ENCODE data around the gene RLN3. TPM values are rescaled to one million over a fixed set of nuclear protein-coding genes. Genes with fewer than 3 reads are reported as not detected.

Gene RLN3
- total RNA-seq, 1 experiment from 2014 or later: not detected

DNA sequence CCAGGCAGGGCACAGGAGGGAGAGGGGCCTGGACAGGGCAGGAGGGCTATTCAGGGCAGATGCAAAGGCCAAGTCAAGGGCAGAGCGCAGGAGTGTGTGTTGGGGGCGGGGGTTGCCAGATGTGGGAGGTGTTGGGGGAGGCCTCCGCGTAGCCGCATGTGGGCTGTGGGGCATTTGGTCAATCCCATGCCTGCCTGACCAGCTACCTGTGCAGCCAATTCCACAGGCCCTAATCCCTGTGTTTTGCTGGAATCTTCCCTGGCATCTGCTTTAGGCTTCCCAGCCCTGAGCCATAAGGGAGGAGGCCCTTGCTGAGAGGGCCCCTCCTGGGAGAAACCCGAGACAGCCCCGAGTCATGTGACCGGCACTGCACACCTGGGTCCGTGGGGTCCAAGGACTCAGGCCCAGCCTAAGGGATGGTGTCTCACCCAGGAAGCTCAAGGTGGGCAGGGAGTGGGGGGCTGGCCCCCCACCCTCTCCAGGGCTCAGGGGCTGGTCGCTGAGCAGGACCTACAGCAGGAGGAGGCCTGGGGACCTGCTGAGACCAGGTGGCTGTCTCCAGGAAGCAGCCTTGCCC lies 42.1 kb upstream of the RLN3 start:
- no peak for DNase-seq (ENCODE audit: low read depth in 1 of 2, low spot score in 2 of 2)
- no peak overlapping the region for H3K27ac ChIP-seq
- no peaks in the 10 kb centered on the region for H3K27me3 ChIP-seq (replicated peaks)

DNA sequence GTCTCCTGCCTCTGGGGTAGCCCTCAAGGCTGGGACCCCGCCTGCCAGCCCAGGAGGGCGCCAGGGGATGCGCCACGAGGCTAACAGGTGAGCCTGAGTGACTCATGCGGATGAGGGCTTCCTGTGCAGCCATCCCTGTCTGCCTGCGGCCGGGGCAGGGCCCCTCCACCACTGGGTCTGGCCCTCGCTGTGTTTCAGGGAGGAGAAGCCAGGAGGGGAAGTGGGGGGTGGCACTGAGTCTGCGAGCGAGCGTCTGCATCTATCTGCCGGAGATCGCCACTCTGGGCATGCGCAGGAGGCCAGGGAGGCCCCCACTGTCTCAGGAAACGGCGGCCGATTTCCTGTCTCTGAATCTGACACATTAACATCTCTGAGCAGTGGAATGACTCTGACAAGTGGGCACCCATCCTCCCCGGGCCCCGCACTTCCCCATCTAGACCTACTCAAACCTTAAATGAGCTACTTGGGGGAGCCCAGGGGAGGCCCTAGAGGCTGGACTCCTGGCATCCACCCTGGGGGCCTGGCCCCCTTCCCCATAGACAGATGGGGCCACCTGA lies 41.5 kb upstream of the RLN3 start:
- Histone ChIP-seq H3K27ac (no peak overlapping the region), H3K4me1 (replicated peaks) (no peaks in the 10 kb centered on the region), H3K27me3 (replicated peaks) (no peaks in the 10 kb centered on the region), H3K9me3 (replicated peaks) (no peaks in the 10 kb centered on the region), H3K36me3 (peaks cover 4% of the 10 kb centered on the region; the same call in 1 of the 2 replicates), H3K4me3 (no peak overlapping the region)
- DNase-seq (ENCODE audit: low read depth in 1 of 2, low spot score in 2 of 2): no peak

More for the DNA sequence above, 42.1 kb upstream of the RLN3 start:
- Histone ChIP-seq H3K4me3 (no peak overlapping the region), H3K4me1 (replicated peaks) (no peaks in the 10 kb centered on the region), H3K36me3 (peaks cover 4% of the 10 kb centered on the region; the same call in 1 of the 2 replicates), H3K9me3 (replicated peaks) (no peaks in the 10 kb centered on the region)

DNA sequence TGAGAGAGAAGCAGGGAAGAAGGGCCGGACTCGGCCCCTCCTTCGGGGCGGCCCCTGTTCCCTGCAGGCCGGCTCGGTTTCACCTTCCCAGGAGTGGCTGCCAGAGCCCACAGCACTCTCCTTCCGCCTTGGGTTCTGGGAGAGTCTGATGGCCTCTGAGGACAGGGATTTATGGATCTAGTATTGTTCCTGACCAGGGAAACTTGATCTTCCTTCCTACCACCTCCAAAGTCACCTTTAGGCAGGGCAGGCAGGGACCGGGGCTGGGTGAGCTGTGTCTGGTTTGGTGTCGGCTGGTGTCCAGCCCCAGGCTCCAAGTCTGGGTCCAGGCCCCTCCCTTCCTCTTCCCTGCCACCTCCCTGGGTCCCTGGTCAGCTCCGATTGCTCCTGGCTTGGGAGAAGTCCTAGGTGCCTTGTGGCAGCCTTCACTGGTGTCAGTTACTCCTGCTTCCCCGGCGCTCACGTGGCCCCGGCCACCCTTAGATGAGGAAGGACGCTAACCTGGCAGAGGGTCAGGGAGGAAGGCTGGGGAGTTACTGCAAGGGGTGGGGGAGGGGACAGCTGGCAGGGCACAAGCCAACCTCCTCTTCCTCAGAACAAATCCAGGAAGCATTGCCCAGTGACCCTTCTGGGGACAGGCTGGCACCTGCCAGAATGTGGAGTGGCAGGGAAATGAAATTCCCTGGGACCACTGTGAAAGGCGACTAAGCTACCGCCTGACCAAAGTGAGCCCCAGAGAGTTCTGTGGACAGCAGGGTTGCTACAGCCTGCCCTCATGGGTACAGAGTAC lies 40.7 kb upstream of the RLN3 start:
- no peak overlapping the region for H3K27ac ChIP-seq
- peaks cover 4% of the 10 kb centered on the region; the same call in 1 of the 2 replicates for H3K36me3 ChIP-seq

DNA sequence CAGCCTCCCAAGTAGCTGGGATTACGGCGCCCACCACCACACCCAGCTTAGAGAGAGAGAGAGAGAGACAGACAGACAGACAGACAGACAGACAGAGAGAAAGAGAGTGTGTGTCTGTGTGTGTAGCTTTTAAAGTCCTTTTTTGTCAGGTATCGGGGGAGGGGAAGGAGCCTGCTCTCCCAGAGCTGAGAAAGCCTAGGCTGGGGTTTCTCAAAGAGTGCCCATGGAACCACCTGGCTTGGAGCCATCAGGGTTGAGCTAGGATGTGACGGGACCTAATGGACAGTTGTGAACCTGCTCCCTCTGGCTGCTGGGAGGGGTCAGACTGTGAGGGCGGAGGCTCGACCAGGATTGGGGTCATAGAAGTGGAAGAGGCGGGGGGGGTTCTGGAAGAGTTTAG lies 38.5 kb upstream of the RLN3 start:
- no peak overlapping the region for H3K4me3 ChIP-seq
- H3K36me3 ChIP-seq: peaks cover 6% of the 10 kb centered on the region; the same call in 1 of the 2 replicates
- no peaks in the 10 kb centered on the region for H3K27me3 ChIP-seq (replicated peaks)
- no peaks in the 10 kb centered on the region for H3K9me3 ChIP-seq (replicated peaks)
- H3K27ac ChIP-seq: no peak overlapping the region
- no peak for DNase-seq (ENCODE audit: low read depth in 1 of 2, low spot score in 2 of 2)
- H3K4me1 ChIP-seq (replicated peaks): no peaks in the 10 kb centered on the region

More for the DNA sequence above, 40.7 kb upstream of the RLN3 start:
- H3K4me3 ChIP-seq: no peak overlapping the region
- DNase-seq (ENCODE audit: low read depth in 1 of 2, low spot score in 2 of 2): no peak
- no peaks in the 10 kb centered on the region for H3K4me1 ChIP-seq (replicated peaks)
- no peaks in the 10 kb centered on the region for H3K27me3 ChIP-seq (replicated peaks)
- no peaks in the 10 kb centered on the region for H3K9me3 ChIP-seq (replicated peaks)

DNA sequence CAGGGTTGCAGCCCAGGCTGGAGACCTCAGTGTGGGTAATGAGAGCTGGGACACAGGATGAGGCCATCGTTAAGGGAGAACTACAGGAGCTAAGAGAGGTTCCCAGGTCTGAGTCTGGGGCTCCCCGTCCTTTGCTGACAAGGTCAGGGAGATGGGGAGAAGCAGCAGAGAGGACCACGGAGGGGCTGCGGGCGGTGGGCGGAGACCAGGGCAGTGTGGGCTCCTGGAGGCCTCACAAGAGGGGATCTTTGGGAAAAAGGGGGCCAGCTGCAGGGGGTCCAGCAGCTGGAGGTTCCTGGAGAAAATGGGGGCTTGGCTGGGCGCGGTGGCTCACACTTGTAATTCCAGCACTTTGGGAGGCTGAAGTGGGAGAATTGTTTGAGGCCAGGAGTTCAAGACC lies 37.9 kb upstream of the RLN3 start:
- no peak overlapping the region for H3K4me3 ChIP-seq
- H3K4me1 ChIP-seq (replicated peaks): no peaks in the 10 kb centered on the region
- H3K36me3 ChIP-seq: peaks cover 6% of the 10 kb centered on the region; the same call in 1 of the 2 replicates
- H3K27me3 ChIP-seq (replicated peaks): no peaks in the 10 kb centered on the region
- no peak for DNase-seq (ENCODE audit: low read depth in 1 of 2, low spot score in 2 of 2)
- H3K27ac ChIP-seq: no peak overlapping the region
- no peaks in the 10 kb centered on the region for H3K9me3 ChIP-seq (replicated peaks)

DNA sequence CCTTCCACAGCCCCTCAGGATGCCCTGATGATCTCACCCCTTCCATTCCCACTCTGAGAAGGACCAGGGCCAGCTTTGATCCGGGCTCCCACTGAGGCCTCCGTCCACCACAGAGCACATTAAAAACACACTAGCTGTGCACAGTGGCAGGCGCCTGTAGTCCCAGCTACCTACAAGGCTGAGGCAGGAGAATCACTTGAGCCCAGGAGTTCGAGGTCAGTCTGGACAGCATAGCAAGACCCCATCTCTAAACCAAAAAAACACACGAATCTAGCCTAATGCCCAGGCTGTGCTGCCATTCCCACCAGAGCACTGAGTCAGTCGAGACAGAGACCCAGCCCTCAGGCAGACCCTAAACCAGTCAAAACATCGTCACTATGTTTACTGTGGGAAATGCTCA lies 35.9 kb upstream of the RLN3 start:
- Histone ChIP-seq H3K27me3 (replicated peaks) (no peaks in the 10 kb centered on the region), H3K27ac (no peak overlapping the region), H3K9me3 (replicated peaks) (no peaks in the 10 kb centered on the region), H3K4me1 (replicated peaks) (no peaks in the 10 kb centered on the region), H3K4me3 (no peak overlapping the region), H3K36me3 (peaks cover 6% of the 10 kb centered on the region; the same call in 1 of the 2 replicates)
- no peak for DNase-seq (ENCODE audit: low read depth in 1 of 2, low spot score in 2 of 2)

DNA sequence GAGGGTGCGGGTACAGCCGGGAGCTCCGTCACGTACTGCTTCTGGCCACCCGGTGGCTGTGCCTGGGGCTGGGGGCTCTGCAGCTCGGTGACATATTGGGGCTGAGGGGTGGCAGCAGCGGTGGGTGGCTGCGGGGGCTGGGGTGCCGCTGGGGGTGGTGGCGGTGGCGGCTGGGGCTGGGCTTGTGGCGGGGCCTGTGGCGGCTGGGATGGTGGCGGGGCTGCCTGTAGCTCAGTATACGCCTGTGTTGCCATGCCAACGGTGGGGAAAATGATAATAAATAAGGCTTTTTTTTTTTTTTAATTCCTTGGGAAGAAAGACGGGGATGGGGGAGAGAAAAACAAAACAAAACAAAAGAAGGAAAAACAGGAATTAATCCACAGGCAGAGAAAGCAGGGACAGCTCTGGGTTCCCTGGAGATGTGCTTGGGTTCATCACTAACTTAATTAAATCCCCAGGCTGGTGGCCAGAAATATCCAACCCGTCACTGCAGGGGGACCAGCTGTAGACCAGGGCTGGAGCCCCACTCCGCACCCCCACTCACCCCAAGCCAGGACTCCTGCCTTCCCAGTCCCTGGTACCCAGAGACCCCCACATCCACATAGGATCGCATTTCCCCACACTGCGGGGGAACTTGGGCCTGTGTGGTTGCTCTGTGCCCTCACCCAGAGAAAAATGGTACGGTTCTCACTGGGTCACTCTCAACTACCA lies 34.2 kb upstream of the RLN3 start:
- Histone ChIP-seq H3K27me3 (replicated peaks) (no peaks in the 10 kb centered on the region), H3K27ac (no peak overlapping the region), H3K4me3 (no peak overlapping the region), H3K4me1 (replicated peaks) (no peaks in the 10 kb centered on the region), H3K36me3 (peaks cover 9% of the 10 kb centered on the region; the same call in 1 of the 2 replicates), H3K9me3 (replicated peaks) (no peaks in the 10 kb centered on the region)
- DNase-seq (ENCODE audit: low read depth in 1 of 2, low spot score in 2 of 2): no peak

DNA sequence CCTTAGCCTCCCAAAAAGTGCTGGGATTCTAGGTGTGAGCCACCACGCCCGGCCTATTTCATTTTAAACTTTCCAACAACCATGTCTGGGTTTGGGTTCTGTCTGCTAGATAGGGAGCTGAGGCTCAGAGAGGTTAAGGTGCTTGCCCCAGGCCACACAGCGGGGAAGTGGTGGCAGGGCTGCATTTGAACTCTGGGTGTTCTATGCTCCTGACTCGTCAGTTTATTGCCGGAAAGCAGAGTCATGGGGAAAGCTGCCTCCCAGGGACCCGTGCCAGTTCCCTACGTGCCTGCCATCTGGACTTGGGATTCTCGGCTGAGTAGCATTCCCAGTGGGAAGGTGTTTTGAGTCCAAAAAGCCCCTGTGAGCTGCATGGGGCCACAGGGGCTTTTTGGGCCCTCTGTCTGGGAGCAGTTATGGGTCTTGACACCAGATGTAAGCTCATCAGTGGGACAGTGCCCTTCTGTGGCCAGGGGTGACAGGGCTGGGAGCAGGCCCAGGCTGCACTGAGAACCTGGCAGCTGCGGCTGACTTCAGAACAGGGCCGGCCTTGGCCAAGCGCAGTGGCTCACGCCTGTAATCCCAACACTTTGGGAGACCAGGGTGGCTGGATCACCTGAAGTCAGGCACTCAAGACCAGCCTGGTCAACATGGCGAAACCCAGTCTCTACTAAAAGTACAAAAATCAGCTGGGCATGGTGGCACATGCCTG lies 32.8 kb upstream of the RLN3 start:
- Histone ChIP-seq H3K4me1 (replicated peaks) (no peaks in the 10 kb centered on the region), H3K36me3 (peaks cover 9% of the 10 kb centered on the region; the same call in 1 of the 2 replicates), H3K27ac (no peak overlapping the region), H3K27me3 (replicated peaks) (no peaks in the 10 kb centered on the region), H3K4me3 (no peak overlapping the region), H3K9me3 (replicated peaks) (0 out of 2 replicates have a peak, but pooled peaks cover 3% of the 10 kb centered on the region)
- DNase-seq (ENCODE audit: low read depth in 1 of 2, low spot score in 2 of 2): no peak

DNA sequence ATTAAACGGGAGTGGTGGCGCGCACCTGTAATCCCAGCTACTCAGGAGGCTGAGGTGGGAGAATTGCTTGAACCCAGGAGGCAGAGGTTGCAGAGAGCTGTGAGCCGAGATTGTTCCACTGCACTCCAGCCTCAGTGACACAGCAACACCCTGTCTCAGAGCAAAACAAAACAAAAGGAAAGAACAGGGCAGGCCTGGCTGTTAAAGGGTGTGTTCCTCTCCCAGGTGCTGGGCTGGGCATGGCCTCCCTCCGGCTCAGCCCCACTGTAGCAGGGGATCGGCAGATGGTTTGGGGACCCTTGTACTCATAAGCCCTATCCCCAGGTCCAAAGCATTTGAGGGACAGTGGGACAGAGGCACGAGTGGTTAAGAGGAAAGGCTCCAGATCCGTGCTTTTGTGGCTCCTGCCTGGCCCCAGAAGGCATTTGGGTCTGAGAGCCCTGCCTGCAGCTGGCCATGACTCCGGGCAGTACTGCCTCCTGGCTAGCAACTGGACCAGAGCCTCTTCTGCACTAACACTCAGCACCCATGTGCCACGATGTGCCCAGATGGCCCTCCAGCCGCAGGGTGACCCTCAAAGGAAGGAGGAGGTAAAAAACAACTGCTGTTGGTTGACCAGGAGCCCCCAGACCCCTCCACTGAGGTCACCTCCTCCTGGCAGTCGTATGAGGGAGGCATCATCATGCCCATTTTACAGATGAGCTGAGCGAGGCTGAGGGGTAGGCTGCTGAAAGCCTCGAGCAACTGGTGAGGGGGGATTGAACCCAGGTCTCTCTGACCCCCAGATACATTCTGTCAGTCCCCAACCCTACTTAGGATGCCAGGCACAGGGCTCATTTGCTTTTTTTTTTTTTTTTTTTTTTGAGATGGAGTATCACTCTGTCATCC lies 31.8 kb upstream of the RLN3 start:
- Histone ChIP-seq H3K4me1 (replicated peaks) (no peaks in the 10 kb centered on the region), H3K27me3 (replicated peaks) (no peaks in the 10 kb centered on the region), H3K27ac (no peak overlapping the region), H3K36me3 (peaks cover 9% of the 10 kb centered on the region; the same call in 1 of the 2 replicates), H3K4me3 (no peak overlapping the region), H3K9me3 (replicated peaks) (0 out of 2 replicates have a peak, but pooled peaks cover 3% of the 10 kb centered on the region)
- no peak for DNase-seq (ENCODE audit: low read depth in 1 of 2, low spot score in 2 of 2)

DNA sequence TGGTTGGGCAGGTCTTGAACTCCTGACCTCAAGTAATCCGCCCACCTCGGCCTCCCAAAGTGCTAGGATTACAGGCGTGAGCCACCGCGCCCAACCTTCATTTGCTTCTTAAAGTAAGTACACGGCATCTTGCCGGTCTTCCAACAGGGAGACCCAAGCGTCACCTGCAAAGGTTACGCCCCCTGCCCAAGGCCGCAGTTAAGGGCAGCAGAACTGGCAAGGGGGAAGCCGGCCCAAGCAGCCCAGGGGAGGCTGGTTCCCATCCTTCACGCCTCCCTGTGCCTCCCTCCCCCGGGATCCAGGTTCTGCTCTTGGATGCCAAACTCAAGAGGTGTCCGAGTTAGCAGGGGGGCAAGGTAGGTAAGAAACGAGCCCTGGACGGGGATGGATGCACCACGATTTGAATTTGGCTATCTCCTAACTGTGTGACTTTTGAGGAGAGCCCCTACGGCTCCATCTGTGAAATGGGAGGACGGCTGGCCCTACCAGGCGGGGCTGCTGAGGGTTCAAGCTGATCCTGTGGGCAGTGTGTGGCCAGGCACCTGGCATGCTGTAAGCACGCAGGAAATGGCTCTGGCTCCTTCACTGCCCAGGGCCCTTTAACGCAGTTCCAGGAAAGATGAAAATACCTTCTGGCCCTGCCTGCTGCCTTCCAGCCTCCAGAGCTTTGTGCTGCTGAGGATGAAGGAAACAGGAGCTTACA lies 30.9 kb upstream of the RLN3 start:
- DNase-seq (ENCODE audit: low read depth in 1 of 2, low spot score in 2 of 2): no peak
- Histone ChIP-seq H3K9me3 (replicated peaks) (0 out of 2 replicates have a peak, but pooled peaks cover 3% of the 10 kb centered on the region), H3K36me3 (peaks cover 9% of the 10 kb centered on the region; the same call in 1 of the 2 replicates), H3K27me3 (replicated peaks) (no peaks in the 10 kb centered on the region), H3K4me3 (no peak overlapping the region), H3K4me1 (replicated peaks) (no peaks in the 10 kb centered on the region), H3K27ac (no peak overlapping the region)

DNA sequence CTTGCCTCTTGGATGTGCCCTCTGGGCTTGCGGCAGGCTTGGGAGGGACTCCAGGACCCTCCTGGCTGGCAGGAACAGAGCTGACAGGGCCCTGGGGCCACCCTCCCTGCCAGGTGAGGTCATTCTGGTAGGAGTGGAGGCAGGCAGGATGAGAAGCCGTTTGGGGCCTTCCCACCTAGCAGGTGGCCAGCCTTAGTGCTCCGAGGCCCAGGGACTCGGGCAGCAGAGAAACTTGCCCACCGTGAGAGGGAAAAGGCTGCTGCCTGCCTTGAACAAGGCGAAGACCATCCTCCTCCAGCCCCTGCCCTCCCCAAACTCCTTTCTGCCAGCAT lies 30.4 kb upstream of the RLN3 start:
- H3K9me3 ChIP-seq (replicated peaks): 0 out of 2 replicates have a peak, but pooled peaks cover 3% of the 10 kb centered on the region
- H3K36me3 ChIP-seq: peaks cover 6% of the 10 kb centered on the region; the same call in 1 of the 2 replicates
- H3K27me3 ChIP-seq (replicated peaks): no peaks in the 10 kb centered on the region
- H3K4me3 ChIP-seq: no peak overlapping the region
- no peak overlapping the region for H3K27ac ChIP-seq
- no peak for DNase-seq (ENCODE audit: low read depth in 1 of 2, low spot score in 2 of 2)
- H3K4me1 ChIP-seq (replicated peaks): no peaks in the 10 kb centered on the region

DNA sequence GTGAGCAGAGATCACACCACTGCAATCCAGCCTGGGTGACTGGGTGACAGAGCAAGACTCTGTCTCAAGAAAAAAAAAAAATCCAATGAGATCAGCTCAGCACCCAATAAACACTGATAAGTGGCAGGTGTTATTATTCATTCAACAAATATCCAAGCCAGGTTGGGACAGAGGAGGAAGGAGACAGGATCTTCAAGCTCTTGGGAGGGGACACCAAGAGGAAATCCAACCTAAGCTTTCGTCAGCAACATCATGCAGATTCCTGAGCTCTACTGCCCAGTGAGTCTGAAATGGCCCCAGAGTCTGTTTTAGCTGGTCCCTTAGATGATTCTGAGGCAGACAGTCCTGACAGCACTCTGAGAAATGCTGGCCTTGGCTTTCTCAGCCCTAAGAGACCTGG lies 29.5 kb upstream of the RLN3 start:
- H3K4me3 ChIP-seq: no peak overlapping the region
- H3K4me1 ChIP-seq (replicated peaks): no peaks in the 10 kb centered on the region
- no peaks in the 10 kb centered on the region for H3K27me3 ChIP-seq (replicated peaks)
- 0 out of 2 replicates have a peak, but pooled peaks cover 3% of the 10 kb centered on the region for H3K9me3 ChIP-seq (replicated peaks)
- DNase-seq (ENCODE audit: low read depth in 1 of 2, low spot score in 2 of 2): no peak
- H3K27ac ChIP-seq: no peak overlapping the region
- H3K36me3 ChIP-seq: peaks cover 5% of the 10 kb centered on the region; the same call in 1 of the 2 replicates
